Nephron (organoid): Measurements from ENCODE around the gene DNAH2.

Experiments used
- H3K27ac Mint-ChIP-seq, 3 experiments: 2 replicates each; pipeline ENCODE4 v1.8.0; 2020; ENCODE audit warnings: mixed read lengths in 3 of 3, mild to moderate bottlenecking in 2 of 3, moderate library complexity in 1 of 3
- H3K27me3 Mint-ChIP-seq: 2 replicates; pipeline ENCODE4 v1.8.0; 2021; ENCODE audit warnings: low read depth, mild to moderate bottlenecking, moderate library complexity, mixed read lengths
- H3K36me3 Mint-ChIP-seq: 2 replicates; pipeline ENCODE4 v1.8.0; 2020; ENCODE audit warnings: low read depth, mixed read lengths
- H3K4me1 Mint-ChIP-seq: 2 replicates; pipeline ENCODE4 v1.8.0; 2020; ENCODE audit warnings: mixed read lengths
- H3K4me3 Mint-ChIP-seq, 3 experiments: 2 replicates each; pipeline ENCODE4 v1.8.0; 2020; ENCODE audit warnings: mild to moderate bottlenecking in 3 of 3, mixed read lengths in 3 of 3, moderate library complexity in 2 of 3
- H3K9me3 Mint-ChIP-seq: 2 replicates; pipeline ENCODE4 v1.8.0; 2020; ENCODE audit warnings: mixed read lengths
- TF ChIP-seq, protein P1 (sequence below), 3 experiments: fragments of 200-600 bp; sonication (generic); IDR thresholded peaks; one replicate each; pipeline ENCODE4 v1.5.0; 2021; ENCODE audit warnings: antibody characterized with exemption in 3 of 3; ENCODE audit not compliant: unreplicated experiment in 3 of 3

Gene DNAH2

DNA sequence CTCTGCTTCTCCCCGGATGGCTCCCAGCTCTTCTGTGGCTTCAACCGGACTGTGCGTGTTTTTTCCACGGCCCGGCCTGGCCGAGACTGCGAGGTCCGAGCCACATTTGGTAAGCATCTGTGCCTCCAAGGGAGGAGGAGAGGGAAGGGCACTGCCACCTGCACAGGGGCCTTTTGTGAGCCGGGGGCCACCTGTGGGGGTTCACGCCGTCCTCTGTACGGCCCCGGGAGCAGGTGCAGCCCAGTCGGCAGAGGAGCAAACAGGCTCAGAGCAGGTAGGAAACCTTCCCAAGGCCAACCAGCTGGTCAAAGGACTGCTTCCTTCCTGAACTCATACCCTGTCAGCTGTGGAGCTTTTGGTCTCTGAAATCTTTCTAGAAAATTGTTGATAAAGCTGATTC lies 15.9 kb upstream of the DNAH2 start:
- TF ChIP-seq, protein P1, sequence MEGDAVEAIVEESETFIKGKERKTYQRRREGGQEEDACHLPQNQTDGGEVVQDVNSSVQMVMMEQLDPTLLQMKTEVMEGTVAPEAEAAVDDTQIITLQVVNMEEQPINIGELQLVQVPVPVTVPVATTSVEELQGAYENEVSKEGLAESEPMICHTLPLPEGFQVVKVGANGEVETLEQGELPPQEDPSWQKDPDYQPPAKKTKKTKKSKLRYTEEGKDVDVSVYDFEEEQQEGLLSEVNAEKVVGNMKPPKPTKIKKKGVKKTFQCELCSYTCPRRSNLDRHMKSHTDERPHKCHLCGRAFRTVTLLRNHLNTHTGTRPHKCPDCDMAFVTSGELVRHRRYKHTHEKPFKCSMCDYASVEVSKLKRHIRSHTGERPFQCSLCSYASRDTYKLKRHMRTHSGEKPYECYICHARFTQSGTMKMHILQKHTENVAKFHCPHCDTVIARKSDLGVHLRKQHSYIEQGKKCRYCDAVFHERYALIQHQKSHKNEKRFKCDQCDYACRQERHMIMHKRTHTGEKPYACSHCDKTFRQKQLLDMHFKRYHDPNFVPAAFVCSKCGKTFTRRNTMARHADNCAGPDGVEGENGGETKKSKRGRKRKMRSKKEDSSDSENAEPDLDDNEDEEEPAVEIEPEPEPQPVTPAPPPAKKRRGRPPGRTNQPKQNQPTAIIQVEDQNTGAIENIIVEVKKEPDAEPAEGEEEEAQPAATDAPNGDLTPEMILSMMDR (IDR thresholded peaks at IDR 0.05; ENCODE audit: unreplicated experiment in 3 of 3) = no peak
- Mint-ChIP-seq H3K36me3 (peaks cover 18% of the 10 kb centered on the region), H3K4me1 (peaks cover 26% of the 10 kb centered on the region), H3K9me3 (no peaks in the 10 kb centered on the region), H3K27me3 (peaks cover 22% of the 10 kb centered on the region), H3K27ac (no peak overlapping the region), H3K4me3 (no peak overlapping the region)

DNA sequence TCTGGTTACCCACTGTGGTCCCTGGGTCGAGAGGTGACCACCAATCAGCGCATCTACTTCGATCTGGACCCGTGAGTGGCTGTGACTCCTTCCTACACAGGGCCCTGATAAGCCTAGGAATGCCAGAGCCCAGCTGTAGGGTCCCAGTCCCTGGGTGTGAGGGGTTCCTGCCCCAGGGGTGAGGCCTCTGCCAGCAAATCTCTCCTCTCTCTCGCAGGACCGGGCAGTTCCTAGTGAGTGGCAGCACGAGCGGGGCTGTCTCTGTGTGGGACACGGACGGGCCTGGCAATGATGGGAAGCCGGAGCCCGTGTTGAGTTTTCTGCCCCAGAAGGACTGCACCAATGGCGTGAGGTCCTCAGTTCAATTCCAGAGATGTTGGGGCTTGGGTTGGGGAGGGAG lies 14.8 kb upstream of the DNAH2 start:
- H3K4me3 Mint-ChIP-seq = no peak overlapping the region
- H3K4me1 Mint-ChIP-seq = peaks cover 27% of the 10 kb centered on the region
- TF ChIP-seq, protein P1 (IDR thresholded peaks at IDR 0.05; ENCODE audit: unreplicated experiment in 3 of 3) = no peak
- no peaks in the 10 kb centered on the region for H3K9me3 Mint-ChIP-seq
- peaks cover 27% of the 10 kb centered on the region for H3K27me3 Mint-ChIP-seq
- no peak overlapping the region for H3K27ac Mint-ChIP-seq
- peaks cover 15% of the 10 kb centered on the region for H3K36me3 Mint-ChIP-seq

DNA sequence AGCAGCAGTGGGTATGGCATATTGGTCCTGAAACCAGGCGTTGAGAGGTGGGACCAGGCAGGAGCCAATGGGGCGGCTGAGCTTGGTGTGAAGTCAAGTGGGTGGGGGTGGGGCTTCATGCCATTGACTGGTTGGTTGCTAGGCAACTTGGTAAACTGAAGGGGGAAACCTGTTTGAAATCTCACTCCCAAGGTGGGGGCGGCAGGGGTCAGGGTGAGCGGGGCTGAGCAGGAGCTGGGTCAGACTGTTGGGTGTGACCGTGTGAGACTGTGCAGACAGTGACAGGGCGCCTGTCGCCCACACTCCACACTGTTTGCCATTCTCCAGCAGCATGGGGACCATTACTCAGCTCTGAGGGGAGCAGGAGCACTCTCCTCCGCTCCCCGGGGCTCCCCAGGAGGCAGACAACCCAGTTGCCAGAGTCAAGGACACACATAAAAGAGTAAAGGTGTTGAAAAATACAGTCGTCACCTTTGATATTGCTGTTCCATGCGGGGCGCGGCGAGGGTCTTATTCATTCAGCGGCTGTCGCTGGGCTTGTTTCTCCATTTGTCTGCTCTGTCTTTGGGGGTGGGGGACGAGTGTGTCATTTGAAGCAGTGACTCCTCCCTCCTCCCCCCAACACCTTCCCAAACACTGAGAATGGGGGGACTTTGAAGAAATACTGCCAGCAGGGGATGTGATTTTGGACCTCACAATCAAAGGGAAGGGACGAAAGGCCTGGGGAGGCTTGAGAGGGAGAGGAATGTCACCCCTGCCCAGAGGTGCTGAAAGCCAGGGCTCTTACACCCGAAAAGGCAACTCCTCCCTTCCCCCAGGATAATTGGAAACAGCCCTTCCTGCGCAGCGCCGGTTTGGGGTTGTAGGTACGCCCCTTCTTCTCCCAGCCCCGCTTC lies 13.7 kb upstream of the DNAH2 start:
- peaks cover 27% of the 10 kb centered on the region for H3K4me1 Mint-ChIP-seq

DNA sequence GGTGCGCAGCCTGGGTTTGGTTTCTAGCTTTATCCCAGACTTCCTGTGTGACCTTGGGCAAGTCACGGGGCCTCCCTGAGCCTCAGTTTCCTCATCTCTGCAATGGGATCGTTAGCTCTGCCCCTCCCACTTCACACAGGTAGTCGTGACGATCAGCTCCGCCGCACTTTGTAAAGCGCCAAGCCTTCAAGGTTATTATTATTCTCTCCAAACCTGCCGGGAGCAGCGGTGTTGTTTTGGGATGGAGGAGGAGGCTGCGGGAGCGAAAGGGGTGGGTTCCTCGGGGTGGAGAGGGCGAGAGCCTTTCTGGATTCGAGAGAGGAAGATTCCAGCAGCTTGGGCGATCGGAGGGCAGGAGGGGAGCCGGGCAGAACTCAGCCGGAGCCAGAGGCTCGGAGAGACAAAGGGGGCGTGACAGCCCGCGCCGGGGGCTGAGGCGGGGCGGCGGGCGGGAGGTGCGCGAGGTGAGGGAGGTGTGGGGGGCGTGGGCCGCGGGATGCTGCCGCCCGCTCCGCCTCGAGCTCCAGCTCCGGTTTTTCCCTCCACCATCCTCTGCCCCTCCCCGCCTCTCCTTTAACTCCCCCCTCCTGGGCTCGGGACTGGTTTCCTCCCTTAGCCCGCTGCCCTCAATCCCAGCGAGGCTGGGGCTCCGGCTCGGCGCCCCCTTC lies 12.8 kb upstream of the DNAH2 start, which contains the start of gene EFNB3:
Gene EFNB3, plus strand, starts transcription at position 602 of the 668 bp plus-strand sequence. CDS start 397 bp downstream, outside the sequence.
- H3K36me3 Mint-ChIP-seq = peaks cover 11% of the 10 kb centered on the region
- peaks cover 27% of the 10 kb centered on the region for H3K4me1 Mint-ChIP-seq
- TF ChIP-seq, protein P1 (IDR thresholded peaks at IDR 0.05; ENCODE audit: unreplicated experiment in 3 of 3) = no peak
- peak within 1 kb of the TSS in 2 of 3 experiments; percentile 65 to 90 for H3K27ac Mint-ChIP-seq
- H3K27me3 Mint-ChIP-seq = peaks cover 29% of the 10 kb centered on the region
- H3K4me3 Mint-ChIP-seq = peak within 1 kb of the TSS; percentile 89 to 94 (median 90)
- H3K9me3 Mint-ChIP-seq = no peaks in the 10 kb centered on the region

More for the DNA sequence above, 13.7 kb upstream of the DNAH2 start:
- Mint-ChIP-seq H3K27me3 (peaks cover 27% of the 10 kb centered on the region), H3K27ac (peak overlapping the region; percentile 53 to 90 (median 63)), H3K4me3 (peak overlapping the region; percentile 84 to 94 (median 89)), H3K36me3 (peaks cover 11% of the 10 kb centered on the region), H3K9me3 (no peaks in the 10 kb centered on the region)
- TF ChIP-seq, protein P1 (IDR thresholded peaks at IDR 0.05; ENCODE audit: unreplicated experiment in 3 of 3) = no peak

DNA sequence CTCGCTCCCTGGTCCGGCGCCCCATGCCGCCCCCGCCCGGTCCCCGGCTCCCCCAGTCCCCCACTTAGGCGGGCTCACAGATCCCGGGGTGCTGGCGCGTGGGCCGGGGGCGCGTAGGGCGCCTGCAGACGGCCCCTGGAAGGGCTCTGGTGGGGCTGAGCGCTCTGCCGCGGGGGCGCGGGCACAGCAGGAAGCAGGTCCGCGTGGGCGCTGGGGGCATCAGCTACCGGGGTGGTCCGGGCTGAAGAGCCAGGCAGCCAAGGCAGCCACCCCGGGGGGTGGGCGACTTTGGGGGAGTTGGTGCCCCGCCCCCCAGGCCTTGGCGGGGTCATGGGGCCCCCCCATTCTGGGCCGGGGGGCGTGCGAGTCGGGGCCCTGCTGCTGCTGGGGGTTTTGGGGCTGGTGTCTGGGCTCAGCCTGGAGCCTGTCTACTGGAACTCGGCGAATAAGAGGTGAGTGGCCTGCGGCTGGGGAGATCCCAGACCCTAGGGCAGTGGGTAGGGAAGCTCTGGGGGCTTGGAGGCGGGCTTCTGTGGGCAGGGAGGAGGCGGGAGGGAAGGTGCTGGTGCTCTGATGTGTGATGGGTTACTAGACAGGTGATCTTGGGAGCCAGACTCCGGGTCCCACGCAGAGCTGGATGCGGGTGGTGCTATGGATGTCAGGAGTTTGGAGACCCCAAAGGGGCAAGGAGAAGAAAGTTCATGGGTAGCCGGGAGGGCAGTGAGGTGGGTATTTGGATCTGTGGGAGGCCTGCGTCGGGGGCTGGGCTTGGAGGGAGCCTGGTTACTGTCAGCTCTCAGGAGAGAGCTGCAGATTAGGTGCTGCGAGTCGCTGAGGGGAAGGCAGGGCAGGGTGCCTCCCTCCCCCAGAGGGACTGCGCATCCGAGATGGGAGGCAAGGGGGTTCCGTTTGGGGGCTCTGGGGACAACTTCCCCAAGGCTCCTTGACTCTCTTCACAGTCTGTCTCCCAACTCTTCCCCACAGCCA lies 12.0 kb upstream of the DNAH2 start:
- peaks cover 32% of the 10 kb centered on the region for H3K4me1 Mint-ChIP-seq
- H3K36me3 Mint-ChIP-seq = peaks cover 16% of the 10 kb centered on the region
- no peaks in the 10 kb centered on the region for H3K9me3 Mint-ChIP-seq
- H3K27ac Mint-ChIP-seq = peak overlapping the region in 2 of 3 experiments; percentile 15 to 65
- TF ChIP-seq, protein P1 (IDR thresholded peaks at IDR 0.05; ENCODE audit: unreplicated experiment in 3 of 3) = no peak
- H3K4me3 Mint-ChIP-seq = peak overlapping the region; percentile 89 to 94 (median 90)
- H3K27me3 Mint-ChIP-seq = peaks cover 30% of the 10 kb centered on the region
